Esophagus squamous epithelium (tissue), 5 donors: ENCODE data around the gene BAZ2B. TPM values are rescaled to one million over a fixed set of nuclear protein-coding genes. Genes with fewer than 3 reads are reported as not detected.

Experiments used
- DNase-seq: peaks from one replicate; lab custom pipeline; 2025; lab: John Stamatoyannopoulos, UW
- H3K27ac ChIP-seq, 4 donors: fragments of 200-600 bp; sonication (generic); one replicate each; pipeline ENCODE4 v1.5.1; 2016 to 2019; ENCODE audit warnings: mild to moderate bottlenecking in 1 of 4
- H3K27me3 ChIP-seq, 4 donors: fragments of 200-600 bp; sonication (generic); 1 replicate in 3 of 4; 2 replicates in 1 of 4; pipeline versions ENCODE4 v1.5.1 to v1.6.0; 2017 to 2021; ENCODE audit warnings: antibody characterized with exemption in 1 of 4
- H3K36me3 ChIP-seq, 3 donors: fragments of 200-600 bp; sonication (generic); one replicate each; pipeline ENCODE4 v1.5.1; 2016 to 2019
- H3K4me1 ChIP-seq, 3 donors: fragments of 200-600 bp; sonication (generic); one replicate each; pipeline ENCODE4 v1.5.1; 2017 to 2019
- H3K4me3 ChIP-seq, 4 donors: fragments of 200-600 bp; sonication (generic); 1 replicate in 3 of 4; 2 replicates in 1 of 4; pipeline ENCODE4 v1.5.1; 2016 to 2019; ENCODE audit warnings: mild to moderate bottlenecking in 2 of 4, moderate library complexity in 1 of 4
- H3K9me3 ChIP-seq, 3 donors: fragments of 200-600 bp; sonication (generic); one replicate each; pipeline ENCODE4 v1.5.1; 2016 to 2019
- CTCF ChIP-seq, 6 experiments: fragments of 450-650 bp in 4 of 6; fragments of 200-600 bp in 2 of 6; sonication (generic) in 2 of 6; IDR thresholded peaks; one replicate each; pipeline ENCODE4 v1.5.1; 2016 to 2019; ENCODE audit warnings: antibody characterized with exemption in 6 of 6, mild to moderate bottlenecking in 4 of 6, moderate library complexity in 4 of 6
- POLR2A ChIP-seq, 4 donors: fragments of 450-650 bp; IDR thresholded peaks; one replicate each; pipeline ENCODE4 v1.6.1; 2017; ENCODE audit warnings: antibody characterized with exemption in 4 of 4, mild to moderate bottlenecking in 4 of 4, moderate library complexity in 3 of 4
- WGBS, 2 donors: methylation state at CpG; one replicate each; pipeline ENCODE4 v1.1.5; 2018; 5-methylcytosine and 5-hydroxymethylcytosine counted together
- intact Hi-C: fragments of 100-400 bp; cut with DNase I; formaldehyde crosslinking; loops from one replicate; pipeline ENCODE4 v1.15.0; 2022
- total RNA-seq, 4 donors: library from RNA; depleted of rRNA; stranded (reverse); fragments of >200 nt; gene quantifications; one replicate each; pipeline ENCODE4 v1.1.0, GENCODE V29; 2016
- donor health status: DM: yes; HTN: yes; CAD: no.

BAZ2B gene
- total RNA-seq, 4 donors from 2014 or later = 41.6 to 94.6 (median 54.1) TPM

- intact Hi-C loops = no loop called here
- WGBS, 2 donors = 90 to 91% methylated on average over 1 of the region's 1 CpG
Observed at GRCh38 chr2:159526433-159526832, 89.9 kb downstream of the BAZ2B start.

GRCh38 chr2:159525012-159525411 lies 91.3 kb downstream of the BAZ2B start:
- peaks cover 0 to 17% (median 0%) of the 10 kb centered on the region in 3 donors for H3K36me3 ChIP-seq
- TF ChIP-seq CTCF (IDR thresholded peaks at IDR 0.05) = no peak
- no peak for TF ChIP-seq POLR2A (IDR thresholded peaks at IDR 0.05)
- H3K9me3 ChIP-seq = no peaks in the 10 kb centered on the region
- H3K27ac ChIP-seq = no peak overlapping the region
- H3K4me3 ChIP-seq = no peak overlapping the region
- no peak for DNase-seq
- intact Hi-C loops = no loop called here
- H3K4me1 ChIP-seq = no peaks in the 10 kb centered on the region
- WGBS, 2 donors = 94 to 98% methylated on average over 3 of the region's 3 CpGs
- H3K27me3 ChIP-seq = no peaks in the 10 kb centered on the region

More at GRCh38 chr2:159526433-159526832, 89.9 kb downstream of the BAZ2B start:
- Histone ChIP-seq H3K27ac (no peak overlapping the region), H3K4me3 (no peak overlapping the region), H3K36me3 (peaks cover 0 to 17% (median 0%) of the 10 kb centered on the region in 3 donors), H3K27me3 (no peaks in the 10 kb centered on the region), H3K4me1 (no peaks in the 10 kb centered on the region), H3K9me3 (no peaks in the 10 kb centered on the region)
- no peak for DNase-seq
- TF ChIP-seq CTCF (IDR thresholded peaks at IDR 0.05) (no peak), POLR2A (IDR thresholded peaks at IDR 0.05) (no peak)

- no peak for TF ChIP-seq POLR2A (IDR thresholded peaks at IDR 0.05)
- TF ChIP-seq CTCF (IDR thresholded peaks at IDR 0.05) = no peak
- no peak overlapping the region for H3K27ac ChIP-seq
- no peak for DNase-seq
- peaks cover 0 to 20% (median 10%) of the 10 kb centered on the region in 3 donors for H3K4me1 ChIP-seq
- no peaks in the 10 kb centered on the region for H3K36me3 ChIP-seq
- no peak overlapping the region for H3K4me3 ChIP-seq
- intact Hi-C loops = no loop called here
- WGBS, 2 donors = 61 to 73% methylated on average over 2 of the region's 2 CpGs
- H3K9me3 ChIP-seq = no peaks in the 10 kb centered on the region
- H3K27me3 ChIP-seq = no peaks in the 10 kb centered on the region
Observed at GRCh38 chr2:159521272-159521671, 95.1 kb downstream of the BAZ2B start.

- no peaks in the 10 kb centered on the region for H3K36me3 ChIP-seq
- H3K4me1 ChIP-seq = peaks cover 0 to 44% (median 10%) of the 10 kb centered on the region in 3 donors
- TF ChIP-seq POLR2A (IDR thresholded peaks at IDR 0.05) = no peak
- no peak for TF ChIP-seq CTCF (IDR thresholded peaks at IDR 0.05)
- peak overlapping the region in 1 of 4 donors; percentile 18 for H3K27ac ChIP-seq
- H3K27me3 ChIP-seq = no peaks in the 10 kb centered on the region
- no peak for DNase-seq
- intact Hi-C loops = no loop called here
- H3K9me3 ChIP-seq = no peaks in the 10 kb centered on the region
- no peak overlapping the region for H3K4me3 ChIP-seq
- 45 to 56% methylated on average over 3 of the region's 3 CpGs for WGBS, 2 donors
Observed at GRCh38 chr2:159518321-159519005, 97.9 kb downstream of the BAZ2B start.

GRCh38 chr2:159516241-159516758 lies 100.0 kb downstream of the BAZ2B start:
- 4 to 9% methylated on average over 6 of the region's 6 CpGs for WGBS, 2 donors
- no peak for DNase-seq

More at GRCh38 chr2:159516241-159516758, 100.0 kb downstream of the BAZ2B start:
- no peaks in the 10 kb centered on the region for H3K27me3 ChIP-seq
- TF ChIP-seq POLR2A (IDR thresholded peaks at IDR 0.05) (no peak), CTCF (IDR thresholded peaks at IDR 0.05) (peak in 1 of 6 experiments; percentile 7)
- no peaks in the 10 kb centered on the region for H3K36me3 ChIP-seq
- H3K4me1 ChIP-seq = peaks cover 0 to 56% (median 10%) of the 10 kb centered on the region in 3 donors
- H3K27ac ChIP-seq = peak overlapping the region; percentile 73 to 89 (median 80)
- intact Hi-C loops = no loop called here
- no peaks in the 10 kb centered on the region for H3K9me3 ChIP-seq
- H3K4me3 ChIP-seq = peak overlapping the region; percentile 29 to 65 (median 52)
